Kidney epithelial cell (primary cell): ENCODE results near the gene SCYGR4. TPM values are rescaled to one million over a fixed set of nuclear protein-coding genes. Genes with fewer than 3 reads are reported as not detected.

Experiments
- DNase-seq: peaks from one replicate; pipeline ENCODE4 v3.0.0-alpha.2; 2010; ENCODE audit warnings: low read depth
- H3K27me3 ChIP-seq: 2 replicates; pipeline ENCODE4 v1.6.0; 2011; ENCODE audit warnings: low read length; ENCODE audit not compliant: control insufficient read depth, insufficient read depth
- H3K36me3 ChIP-seq: 2 replicates; pipeline ENCODE4 v1.5.1; 2011; ENCODE audit warnings: low read length; ENCODE audit not compliant: control insufficient read depth, insufficient read depth
- H3K4me3 ChIP-seq: 2 replicates; pipeline ENCODE4 v1.5.1; 2011; ENCODE audit warnings: low read depth, mild to moderate bottlenecking, control low read depth, low read length
- total RNA-seq: library from RNA; depleted of rRNA; stranded (reverse); fragments of >200 nt; gene quantifications from 2 replicates; pipeline ENCODE4 v1.2.3, GENCODE V29; 2015
- TF ChIP-seq, protein P1 (sequence below): IDR thresholded peaks from 2 replicates; pipeline ENCODE4 v1.5.1; 2011; ENCODE audit warnings: mild to moderate bottlenecking, moderate library complexity, low read length, control low read depth, inconsistent platforms; ENCODE audit not compliant: insufficient read depth, poor library complexity, severe bottlenecking

SCYGR4 gene, protein sequence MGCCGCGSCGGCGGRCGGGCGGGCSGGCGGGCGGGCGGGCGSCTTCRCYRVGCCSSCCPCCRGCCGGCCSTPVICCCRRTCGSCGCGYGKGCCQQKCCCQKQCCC
- not detected in 2 replicates for total RNA-seq

DNA sequence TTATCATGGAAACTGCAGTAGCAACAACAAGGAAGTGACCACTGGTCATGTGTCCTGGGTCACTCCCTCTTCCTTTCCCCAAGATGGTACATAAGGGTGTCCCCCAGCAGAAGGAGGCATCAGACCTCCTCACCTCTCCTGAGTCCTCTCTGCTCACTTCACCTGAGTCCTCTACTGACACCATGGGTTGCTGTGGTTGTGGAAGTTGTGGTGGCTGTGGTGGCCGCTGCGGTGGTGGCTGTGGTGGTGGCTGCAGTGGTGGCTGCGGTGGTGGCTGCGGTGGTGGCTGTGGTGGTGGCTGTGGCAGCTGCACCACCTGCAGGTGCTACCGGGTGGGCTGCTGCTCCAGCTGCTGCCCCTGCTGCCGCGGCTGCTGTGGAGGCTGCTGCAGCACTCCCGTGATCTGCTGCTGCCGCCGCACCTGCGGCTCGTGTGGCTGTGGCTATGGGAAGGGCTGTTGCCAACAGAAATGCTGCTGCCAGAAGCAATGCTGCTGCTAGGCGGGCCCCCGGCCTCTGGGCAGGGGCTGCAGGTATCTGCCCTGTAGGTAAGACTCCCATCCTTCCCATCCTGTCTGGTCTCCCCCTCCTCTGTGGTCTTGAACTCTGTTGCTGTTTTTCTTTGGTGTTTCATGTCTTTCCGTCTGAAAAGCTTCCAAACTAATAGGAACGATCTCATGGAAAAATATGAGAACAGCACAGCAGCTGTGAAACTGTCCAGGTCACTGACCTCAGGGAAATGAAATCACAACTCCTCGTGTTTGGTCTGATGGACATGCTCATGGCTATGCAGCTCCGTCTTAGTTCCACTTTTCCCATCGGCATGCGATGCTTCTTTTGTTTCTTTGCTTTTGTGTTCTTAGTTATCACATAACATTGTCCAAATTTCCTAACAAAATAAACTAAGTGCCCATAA, at the start of gene SCYGR4:
TSS of gene SCYGR4 (plus strand) at position 183 of the 915 bp plus-strand sequence. CDS start at position 183, 0 bp downstream.
- H3K36me3 ChIP-seq: no peaks in the 10 kb centered on the region
- TF ChIP-seq, protein P1, sequence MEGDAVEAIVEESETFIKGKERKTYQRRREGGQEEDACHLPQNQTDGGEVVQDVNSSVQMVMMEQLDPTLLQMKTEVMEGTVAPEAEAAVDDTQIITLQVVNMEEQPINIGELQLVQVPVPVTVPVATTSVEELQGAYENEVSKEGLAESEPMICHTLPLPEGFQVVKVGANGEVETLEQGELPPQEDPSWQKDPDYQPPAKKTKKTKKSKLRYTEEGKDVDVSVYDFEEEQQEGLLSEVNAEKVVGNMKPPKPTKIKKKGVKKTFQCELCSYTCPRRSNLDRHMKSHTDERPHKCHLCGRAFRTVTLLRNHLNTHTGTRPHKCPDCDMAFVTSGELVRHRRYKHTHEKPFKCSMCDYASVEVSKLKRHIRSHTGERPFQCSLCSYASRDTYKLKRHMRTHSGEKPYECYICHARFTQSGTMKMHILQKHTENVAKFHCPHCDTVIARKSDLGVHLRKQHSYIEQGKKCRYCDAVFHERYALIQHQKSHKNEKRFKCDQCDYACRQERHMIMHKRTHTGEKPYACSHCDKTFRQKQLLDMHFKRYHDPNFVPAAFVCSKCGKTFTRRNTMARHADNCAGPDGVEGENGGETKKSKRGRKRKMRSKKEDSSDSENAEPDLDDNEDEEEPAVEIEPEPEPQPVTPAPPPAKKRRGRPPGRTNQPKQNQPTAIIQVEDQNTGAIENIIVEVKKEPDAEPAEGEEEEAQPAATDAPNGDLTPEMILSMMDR: no peak
- H3K27me3 ChIP-seq: no peaks in the 10 kb centered on the region
- DNase-seq: no peak
- H3K4me3 ChIP-seq: no peak within 1 kb of the TSS

DNA sequence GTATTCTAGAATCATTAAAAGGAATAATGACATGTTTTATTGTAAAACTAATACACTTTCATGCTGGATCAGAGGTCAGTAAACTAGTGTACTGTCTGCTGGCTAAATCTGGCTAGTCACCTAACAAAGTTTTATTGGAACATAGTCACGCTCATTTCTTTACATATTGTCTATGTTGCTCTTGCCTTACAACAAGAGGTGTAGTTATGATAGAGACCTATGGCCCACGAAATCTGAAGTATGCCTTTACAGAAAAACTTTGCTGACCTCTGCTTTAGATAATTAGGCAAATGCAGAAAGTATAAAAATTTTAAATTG, 48.5 kb upstream of the SCYGR4 start:
- no peak for DNase-seq
- no peak overlapping the region for H3K4me3 ChIP-seq
- TF ChIP-seq, protein P1: no peak
- H3K36me3 ChIP-seq: no peaks in the 10 kb centered on the region
- no peaks in the 10 kb centered on the region for H3K27me3 ChIP-seq

DNA sequence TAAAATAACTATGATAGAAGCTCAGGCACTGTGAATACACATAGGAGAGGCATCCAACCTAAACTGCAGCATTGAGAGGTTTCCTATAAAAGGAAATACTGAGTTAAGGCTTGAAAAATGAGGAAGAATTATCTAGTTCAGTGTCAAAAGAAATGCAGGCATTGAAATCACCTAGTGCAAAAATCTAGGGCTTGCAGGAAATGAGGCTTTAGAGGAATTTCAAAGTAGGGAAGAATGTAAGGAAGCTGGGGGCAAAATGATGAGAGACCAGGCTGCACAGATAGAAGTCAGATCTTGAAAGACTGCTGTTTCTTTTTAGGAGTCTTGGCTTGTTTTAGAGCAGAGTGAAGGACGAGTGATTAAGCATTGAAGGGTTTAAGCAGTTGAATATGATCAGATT, 46.7 kb upstream of the SCYGR4 start:
- no peaks in the 10 kb centered on the region for H3K27me3 ChIP-seq
- TF ChIP-seq, protein P1: no peak
- no peak for DNase-seq
- no peaks in the 10 kb centered on the region for H3K36me3 ChIP-seq
- H3K4me3 ChIP-seq: no peak overlapping the region

DNA sequence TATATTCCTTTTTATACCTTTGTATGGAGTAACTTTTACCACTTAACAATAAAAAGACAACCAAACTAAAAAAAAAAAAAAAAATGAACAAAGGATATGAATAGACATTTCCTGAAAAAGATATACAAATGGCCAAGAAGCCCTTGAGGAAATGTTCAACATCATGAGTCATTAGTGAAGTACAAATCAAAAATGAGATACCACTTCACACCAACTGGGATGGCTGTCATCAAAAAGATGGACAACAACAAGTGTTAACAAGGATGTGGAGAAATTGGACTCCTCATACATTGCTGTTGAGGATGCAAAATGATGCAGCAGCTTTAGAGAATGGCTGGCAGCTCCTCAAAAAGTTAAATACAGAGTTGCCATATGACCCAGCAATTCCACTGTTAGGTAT, 41.2 kb upstream of the SCYGR4 start:
- Histone ChIP-seq H3K36me3 (no peaks in the 10 kb centered on the region), H3K27me3 (no peaks in the 10 kb centered on the region), H3K4me3 (no peak overlapping the region)
- DNase-seq: no peak
- TF ChIP-seq, protein P1: no peak

DNA sequence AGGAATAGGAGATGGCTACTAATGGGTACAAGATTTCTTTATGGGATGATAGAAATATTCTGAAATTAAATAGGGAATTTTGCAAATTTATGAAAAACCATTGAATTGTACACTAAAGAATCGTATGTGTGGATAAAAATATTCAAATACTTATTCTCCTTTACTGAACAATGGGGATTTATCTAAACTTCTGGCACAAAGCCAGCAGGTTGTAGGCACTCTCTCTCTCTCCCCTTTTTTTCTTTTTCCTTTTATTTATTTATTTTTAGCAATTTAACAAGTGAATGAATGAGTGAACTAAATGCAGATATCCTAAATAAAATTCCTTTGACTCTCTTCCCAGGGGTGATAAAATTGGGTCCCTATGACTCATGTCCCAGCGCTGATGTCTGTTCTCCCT, 40.5 kb upstream of the SCYGR4 start:
- no peak overlapping the region for H3K4me3 ChIP-seq
- TF ChIP-seq, protein P1: no peak
- no peaks in the 10 kb centered on the region for H3K36me3 ChIP-seq
- DNase-seq: no peak
- H3K27me3 ChIP-seq: no peaks in the 10 kb centered on the region

DNA sequence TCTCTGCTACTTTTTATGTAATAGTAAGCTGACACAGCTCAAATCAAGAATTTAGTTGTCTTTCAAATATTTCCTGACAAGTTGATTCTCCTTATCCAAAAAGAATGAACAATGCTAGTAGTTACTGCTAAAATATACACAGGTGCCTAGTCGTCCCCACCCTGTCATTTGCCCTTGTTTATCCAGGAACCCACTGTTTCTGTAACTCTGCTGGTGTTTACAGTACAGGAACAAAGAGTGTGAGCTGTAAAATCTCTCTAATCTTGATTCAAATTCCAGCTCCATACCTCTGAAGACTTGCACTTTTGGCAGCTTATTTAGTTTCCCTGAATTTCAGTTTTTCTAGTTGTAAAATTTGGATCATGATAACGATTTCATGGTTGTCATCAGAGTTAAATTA, 39.7 kb upstream of the SCYGR4 start:
- DNase-seq: no peak
- TF ChIP-seq, protein P1: no peak
- Histone ChIP-seq H3K4me3 (no peak overlapping the region), H3K36me3 (no peaks in the 10 kb centered on the region), H3K27me3 (no peaks in the 10 kb centered on the region)
